Left renal cortex interstitium (tissue), 4 donors: ENCODE data around the gene STRIP2. TPM values are rescaled to one million over a fixed set of nuclear protein-coding genes. Genes with fewer than 3 reads are reported as not detected.
"Not testable (repeated sequence)": the region's sequence is repeated elsewhere in the genome, so short reads cannot be mapped to it uniquely, and the experiment has no call there.

Experiments used
- DNase-seq, 4 donors: peaks; one replicate each; pipeline ENCODE4 v3.0.0-alpha.2; 2013; ENCODE audit warnings: low read depth in 4 of 4, low spot score in 2 of 4, missing footprints in 1 of 4
- polyA plus RNA-seq, 4 donors: library from polyadenylated mRNA; unstranded; fragments of 120-200 nt; gene quantifications; one replicate each; pipeline ENCODE4 v1.2.1, GENCODE V29; 2013; ENCODE audit not compliant: insufficient read length in 4 of 4

Gene STRIP2
- polyA plus RNA-seq, result 1 to 10 TPM; 2.4 to 5.3 (median 4.0) TPM

GRCh38 chr7:129433847-129434674 is at the start of gene STRIP2:
Gene STRIP2, plus strand, starts transcription at chr7:129434432. Its CDS starts 41 bp downstream, at chr7:129434473.
- peak; percentile 58 to 83 (median 72) for DNase-seq

GRCh38 chr7:129385116-129385515 is 49.1 kb upstream of the STRIP2 start:
- DNase-seq, result no peak

- DNase-seq, result no peak
Measured at GRCh38 chr7:129385598-129385997, 48.6 kb upstream of the STRIP2 start.

- DNase-seq, result no peak
Measured at GRCh38 chr7:129386506-129386905, 47.7 kb upstream of the STRIP2 start.

GRCh38 chr7:129387537-129387936 is 46.7 kb upstream of the STRIP2 start:
- DNase-seq, result no peak

GRCh38 chr7:129388333-129389098 is 45.7 kb upstream of the STRIP2 start:
- no peak for DNase-seq

GRCh38 chr7:129389829-129390228 is 44.4 kb upstream of the STRIP2 start:
- DNase-seq, result no peak

- no peak for DNase-seq
Measured at GRCh38 chr7:129390314-129390713, 43.9 kb upstream of the STRIP2 start.

- no peak for DNase-seq
Measured at GRCh38 chr7:129391546-129392171, 42.6 kb upstream of the STRIP2 start.

- no peak for DNase-seq
Measured at GRCh38 chr7:129393255-129393654, 41.0 kb upstream of the STRIP2 start.

GRCh38 chr7:129394101-129394500 is 40.1 kb upstream of the STRIP2 start:
- no peak for DNase-seq

GRCh38 chr7:129394982-129395914 is 39.0 kb upstream of the STRIP2 start:
- DNase-seq, result no peak

- no peak for DNase-seq
Measured at GRCh38 chr7:129401228-129401966, 32.8 kb upstream of the STRIP2 start.

- DNase-seq, result no peak
Measured at GRCh38 chr7:129401967-129402860, 32.0 kb upstream of the STRIP2 start.

- DNase-seq, result no peak
Measured at GRCh38 chr7:129405527-129405926, 28.7 kb upstream of the STRIP2 start.

GRCh38 chr7:129410238-129410637 is 24.0 kb upstream of the STRIP2 start:
- not testable (repeated sequence) for DNase-seq

- no peak for DNase-seq
Measured at GRCh38 chr7:129412501-129412900, 21.7 kb upstream of the STRIP2 start.

GRCh38 chr7:129417073-129417472 is 17.2 kb upstream of the STRIP2 start:
- no peak for DNase-seq
